Activated naive CD8-positive, alpha-beta T cell treated with anti-CD3 and anti-CD28 coated beads, Interleukin-2, amount 10 ng/mL, durations not matched to agents 7 days and 5 days (primary cell): ENCODE measurements around the gene SQSTM1. TPM values are rescaled to one million over a fixed set of nuclear protein-coding genes. Genes with fewer than 3 reads are reported as not detected.
"Not testable (repeated sequence)": the region's sequence is repeated elsewhere in the genome, so short reads cannot be mapped to it uniquely, and the experiment has no call there.

ENCODE experiments used
- ATAC-seq: fragments of 150-1000 bp; cut with Tn5 transposase; one replicate; pipeline ENCODE4 v1.10.0; 2021; ENCODE audit warnings: low read depth, moderate library complexity
- POLR2A ChIA-PET: fragments of 350-600 bp; sonication (Branson Sonifier 250); formaldehyde crosslinking; loops from one replicate; lab custom pipeline; 2021; ENCODE audit warnings: antibody characterized with exemption; lab: Charles Lee
- DNase-seq: peaks from one replicate; pipeline ENCODE4 v3.0.0; 2021
- H3K27ac Mint-ChIP-seq: one replicate; pipeline ENCODE4 v1.8.0; 2022; ENCODE audit warnings: mild to moderate bottlenecking, mixed read lengths
- H3K27me3 Mint-ChIP-seq: one replicate; pipeline ENCODE4 v1.8.0; 2022; ENCODE audit warnings: mild to moderate bottlenecking, moderate library complexity, mixed read lengths
- H3K36me3 Mint-ChIP-seq: one replicate; pipeline ENCODE4 v1.8.0; 2021; ENCODE audit warnings: mild to moderate bottlenecking, mixed read lengths
- H3K4me1 Mint-ChIP-seq: one replicate; pipeline ENCODE4 v1.8.0; 2021; ENCODE audit warnings: mixed read lengths
- H3K4me3 Mint-ChIP-seq: one replicate; pipeline ENCODE4 v1.8.0; 2022; ENCODE audit warnings: mild to moderate bottlenecking, moderate library complexity, mixed read lengths
- H3K9me3 Mint-ChIP-seq: one replicate; pipeline ENCODE4 v1.8.0; 2021; ENCODE audit warnings: mixed read lengths
- total RNA-seq, 2 experiments: library from RNA; stranded (reverse); gene quantifications; one replicate each; pipeline ENCODE4 v1.2.3, GENCODE V29; 2021

Gene SQSTM1
- total RNA-seq, 2 experiments from 2014 or later, result 196 to 216 TPM

DNA sequence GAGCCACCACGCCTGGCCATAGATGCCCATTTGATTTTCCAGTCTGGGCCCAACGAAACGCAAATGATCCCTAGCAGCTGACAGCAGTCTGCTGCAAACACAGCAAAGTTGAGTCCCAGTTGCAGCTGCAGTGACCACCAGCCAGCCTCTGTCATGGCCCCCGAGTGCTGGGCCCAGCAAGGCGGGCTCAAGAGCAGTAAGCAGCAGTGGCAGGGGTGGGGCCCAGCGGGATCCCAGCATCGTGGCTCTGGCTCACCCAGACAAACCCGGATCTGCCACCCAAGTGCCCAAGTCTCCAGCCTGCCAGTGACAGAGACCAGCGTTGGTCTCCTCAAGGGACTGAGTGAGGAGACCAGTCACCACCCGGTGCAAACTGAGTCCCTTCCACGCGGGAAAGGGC lies 33.8 kb upstream of the SQSTM1 start:
- POLR2A ChIA-PET, result no interaction called here
- Mint-ChIP-seq H3K36me3 (no peaks in the 10 kb centered on the region), H3K27me3 (no peaks in the 10 kb centered on the region), H3K27ac (no peak overlapping the region), H3K4me1 (peaks cover 2% of the 10 kb centered on the region), H3K4me3 (no peak overlapping the region), H3K9me3 (peaks cover 2% of the 10 kb centered on the region)
- DNase-seq, result no peak
- no peak for ATAC-seq

DNA sequence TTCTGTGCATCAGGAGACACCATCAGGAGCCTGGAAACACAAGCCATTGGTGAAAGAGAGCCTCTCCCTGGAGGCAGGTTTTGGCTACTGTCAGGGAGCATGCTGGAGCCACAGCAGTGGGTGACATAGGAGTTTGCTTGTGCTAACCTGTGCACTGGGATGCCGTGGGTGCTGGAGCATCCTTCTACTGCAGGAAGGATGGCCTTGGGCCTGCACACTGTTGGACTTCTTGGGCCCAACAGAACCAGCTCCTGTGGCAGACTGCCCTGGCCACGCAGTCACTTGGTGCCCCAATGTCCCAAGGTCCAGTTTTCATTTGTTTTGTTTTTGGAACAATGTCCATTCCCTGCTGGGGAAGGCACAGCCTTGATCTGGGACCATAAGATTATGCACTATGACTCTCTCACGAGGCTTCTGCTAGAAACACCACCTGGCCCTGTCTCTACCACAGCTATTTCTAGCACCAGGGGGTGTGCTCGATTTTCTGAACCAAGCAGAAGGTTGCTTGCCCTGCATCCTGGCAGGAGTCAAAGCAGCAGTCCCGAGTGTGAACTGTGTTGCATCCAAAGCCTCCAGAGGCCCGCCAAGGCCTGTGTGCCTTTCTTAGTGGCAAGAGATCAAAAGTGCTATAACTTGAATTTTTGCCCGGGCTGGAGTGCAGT lies 32.4 kb upstream of the SQSTM1 start:
- Mint-ChIP-seq H3K4me1 (peaks cover 8% of the 10 kb centered on the region), H3K27me3 (no peaks in the 10 kb centered on the region), H3K9me3 (peaks cover 2% of the 10 kb centered on the region), H3K4me3 (no peak overlapping the region), H3K27ac (no peak overlapping the region), H3K36me3 (no peaks in the 10 kb centered on the region)
- POLR2A ChIA-PET, result no interaction called here
- no peak for DNase-seq
- no peak for ATAC-seq

DNA sequence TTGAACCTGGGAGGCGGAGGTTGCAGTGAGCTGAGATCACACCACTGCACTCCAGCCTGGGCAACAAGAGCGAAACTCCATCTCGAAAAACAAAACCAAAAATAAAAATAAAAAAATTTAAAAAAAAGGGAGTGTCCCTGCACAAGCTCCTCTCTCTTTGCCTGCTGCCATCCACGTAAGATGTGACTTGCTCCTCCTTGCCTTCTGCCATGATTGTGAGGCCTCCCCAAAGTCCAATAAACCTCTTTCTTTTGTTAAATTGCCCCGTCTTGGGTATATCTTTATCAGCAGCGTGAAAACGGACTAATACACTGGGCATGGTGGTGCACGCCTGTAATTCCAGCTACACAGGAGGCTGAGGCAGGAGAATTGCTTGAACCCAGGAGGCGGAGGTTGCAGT lies 31.4 kb upstream of the SQSTM1 start:
- H3K4me3 Mint-ChIP-seq, H3K9me3 Mint-ChIP-seq, H3K36me3 Mint-ChIP-seq, POLR2A ChIA-PET, ATAC-seq, H3K27ac Mint-ChIP-seq, H3K27me3 Mint-ChIP-seq, DNase-seq: not testable (repeated sequence)
- peaks cover 17% of the 10 kb centered on the region for H3K4me1 Mint-ChIP-seq

DNA sequence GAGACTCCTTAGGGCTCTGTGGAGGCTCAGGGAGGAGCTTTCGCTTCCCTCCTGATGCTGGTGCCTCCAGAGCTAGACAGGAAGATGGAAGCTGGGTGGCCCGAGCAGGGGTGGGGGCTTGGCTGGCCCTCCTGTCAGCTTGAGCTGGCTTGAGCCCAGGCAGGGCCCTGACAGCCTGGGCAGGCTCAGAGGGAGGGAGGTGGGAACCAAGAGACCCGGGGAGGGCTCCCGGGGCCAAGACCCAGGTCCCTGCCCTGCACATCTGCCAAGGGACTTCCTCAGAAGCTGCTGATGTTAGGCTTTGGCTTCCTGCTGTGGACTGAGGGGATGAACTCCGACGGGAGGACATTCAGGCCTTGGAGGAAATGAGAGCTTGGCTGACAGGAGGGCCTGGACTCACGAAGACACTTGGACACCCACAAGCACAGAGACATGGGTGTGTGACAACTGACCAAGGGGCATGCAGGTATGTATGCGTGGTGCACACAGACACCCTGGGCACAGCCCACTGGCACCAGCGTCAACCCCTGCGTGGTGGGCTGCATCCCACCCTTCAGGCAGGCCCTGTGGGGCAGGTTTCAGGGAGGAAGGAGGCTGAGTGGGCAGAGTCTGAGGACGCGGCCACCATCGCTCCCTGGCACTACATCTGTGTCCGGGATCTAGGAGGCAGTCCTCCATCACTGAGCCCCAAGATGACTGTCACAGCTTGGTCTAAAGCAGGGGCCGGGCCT lies 28.7 kb upstream of the SQSTM1 start:
- H3K9me3 Mint-ChIP-seq, result peaks cover 2% of the 10 kb centered on the region
- peak; percentile 36 for DNase-seq
- H3K4me1 Mint-ChIP-seq, result peaks cover 23% of the 10 kb centered on the region
- H3K27ac Mint-ChIP-seq, result no peak overlapping the region
- no peaks in the 10 kb centered on the region for H3K27me3 Mint-ChIP-seq
- ATAC-seq, result no peak
- POLR2A ChIA-PET, result interaction anchor here (0.7 to 1.4 kb wide), 3 partner anchors 29 to 114 kb away, joined by 3 read pairs; partner anchors contain the start of gene SQSTM1
- peaks cover 3% of the 10 kb centered on the region for H3K36me3 Mint-ChIP-seq
- H3K4me3 Mint-ChIP-seq, result no peak overlapping the region

DNA sequence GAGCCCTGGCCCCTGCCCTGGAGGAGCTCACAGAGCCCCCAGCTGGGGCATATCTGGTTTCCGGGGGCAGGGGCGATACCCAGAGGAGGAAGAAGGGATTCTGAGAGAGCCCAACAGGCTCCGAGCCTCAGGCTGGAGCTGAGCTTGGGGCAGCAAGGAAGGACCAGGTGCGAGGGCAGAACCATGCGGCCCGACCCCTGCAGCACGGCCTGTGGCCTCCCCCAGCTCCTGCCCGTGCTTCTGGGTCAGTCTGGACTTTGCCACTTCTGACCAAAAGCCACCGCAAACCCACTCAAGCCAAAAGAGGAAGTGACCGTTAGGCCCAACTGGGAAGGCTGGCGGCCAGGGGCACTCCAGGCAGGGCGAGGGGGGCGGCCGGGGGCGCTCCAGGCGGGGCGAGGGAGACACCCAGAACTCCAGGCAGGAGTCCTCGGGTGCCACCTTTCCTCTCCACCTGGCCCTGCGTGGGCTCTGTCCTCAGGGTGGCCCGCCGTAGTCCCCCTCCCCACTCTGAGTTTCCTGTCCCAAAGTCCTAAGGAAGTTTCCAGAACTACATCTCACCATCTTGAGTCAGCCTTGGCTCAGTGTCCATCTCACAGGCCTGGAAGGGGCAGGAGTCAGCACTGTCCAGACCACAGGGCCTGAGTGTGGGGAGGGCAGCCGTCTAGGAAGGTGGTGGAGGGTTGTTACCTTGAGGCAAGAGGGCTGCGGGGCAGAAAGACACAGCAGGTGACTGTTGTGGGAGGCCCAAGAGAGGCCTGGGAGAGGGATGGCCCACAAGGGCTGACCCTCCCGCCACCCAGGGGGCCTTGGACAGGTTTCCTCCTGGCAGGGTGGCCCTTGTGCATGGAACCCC lies 27.9 kb upstream of the SQSTM1 start:
- POLR2A ChIA-PET, result interaction anchor here (0.9 to 3.4 kb wide), 4 partner anchors 13 to 115 kb away, joined by 3 to 13 read pairs (median 3); partner anchors contain the start of gene SQSTM1
- peak overlapping the region; percentile 55 for H3K4me3 Mint-ChIP-seq
- peak overlapping the region; percentile 63 for H3K27ac Mint-ChIP-seq
- ATAC-seq, result no peak
- peaks cover 23% of the 10 kb centered on the region for H3K4me1 Mint-ChIP-seq
- H3K36me3 Mint-ChIP-seq, result peaks cover 4% of the 10 kb centered on the region
- H3K27me3 Mint-ChIP-seq, result no peaks in the 10 kb centered on the region
- H3K9me3 Mint-ChIP-seq, result peaks cover 2% of the 10 kb centered on the region
- DNase-seq, result no peak

DNA sequence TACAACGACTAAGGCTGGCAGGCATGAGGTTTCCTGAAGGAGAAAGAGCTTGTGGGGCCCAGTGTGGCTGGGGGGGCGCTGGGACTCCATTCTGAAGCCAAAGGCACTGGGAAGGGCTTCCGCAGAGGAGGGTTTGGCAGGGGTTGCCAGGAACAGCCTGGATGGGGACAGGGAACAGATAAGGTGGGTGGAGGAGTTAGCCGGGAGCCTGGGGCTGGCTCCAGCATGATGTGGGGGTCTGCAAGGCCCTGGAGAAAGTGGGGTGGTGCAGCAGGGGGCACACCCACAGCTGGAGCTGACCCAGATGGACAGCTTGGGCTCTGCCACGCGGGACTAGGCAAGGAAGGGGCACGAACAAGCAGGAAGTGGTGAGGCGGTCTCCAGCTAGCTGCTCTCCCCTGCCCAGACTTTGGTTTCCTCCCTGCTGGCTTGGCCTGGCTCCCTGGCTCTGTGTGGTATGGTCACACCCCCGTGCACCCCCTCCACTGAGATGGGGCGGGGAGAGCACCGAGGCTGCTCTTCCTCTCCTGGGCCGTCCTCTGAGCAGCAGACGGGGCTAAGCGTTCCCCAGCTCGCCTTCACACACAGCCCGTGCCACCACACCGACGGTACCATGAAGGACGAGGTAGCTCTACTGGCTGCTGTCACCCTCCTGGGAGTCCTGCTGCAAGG lies 27.1 kb upstream of the SQSTM1 start, which contains the start of gene LTC4S:
TSS of gene LTC4S (plus strand) at position 519 of the 672 bp plus-strand sequence. CDS start at position 614, 95 bp downstream.
- H3K27me3 Mint-ChIP-seq, result no peaks in the 10 kb centered on the region

DNA sequence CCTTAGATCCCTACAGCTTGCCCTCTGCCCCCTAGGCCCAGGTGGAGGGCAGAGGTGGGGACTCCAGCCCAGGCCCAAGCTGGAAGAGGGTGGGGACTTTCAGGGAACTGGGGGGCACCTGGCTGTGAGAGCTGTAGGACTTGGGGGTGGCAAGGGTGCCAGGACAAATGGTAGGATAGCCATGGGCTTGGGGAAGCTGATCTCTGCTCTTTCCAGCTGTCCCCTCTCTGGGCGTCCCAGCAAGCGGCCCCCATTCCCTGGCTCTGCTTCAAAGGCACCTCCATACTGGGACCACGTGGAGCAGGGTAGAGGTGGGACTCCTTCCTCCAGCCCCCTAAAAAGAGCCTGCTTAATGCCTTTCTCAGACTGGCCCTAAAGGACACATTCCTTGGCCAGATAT lies 26.5 kb upstream of the SQSTM1 start:
- DNase-seq (no peak), ATAC-seq (no peak)
- no peaks in the 10 kb centered on the region for H3K27me3 Mint-ChIP-seq
- peak overlapping the region; percentile 61 for H3K4me3 Mint-ChIP-seq
- H3K9me3 Mint-ChIP-seq, result peaks cover 2% of the 10 kb centered on the region
- H3K4me1 Mint-ChIP-seq, result peaks cover 23% of the 10 kb centered on the region
- H3K27ac Mint-ChIP-seq, result peak overlapping the region; percentile 63
- POLR2A ChIA-PET, result interaction anchor here (0.9 to 3.4 kb wide), 7 partner anchors 10 to 62 kb away, joined by 3 to 13 read pairs (median 3); partner anchors contain the start of genes MAML1 and SQSTM1
- peaks cover 4% of the 10 kb centered on the region for H3K36me3 Mint-ChIP-seq

More for the DNA sequence above, 27.1 kb upstream of the SQSTM1 start, which contains the start of gene LTC4S:
- peak within 1 kb of the TSS; percentile 63 for H3K27ac Mint-ChIP-seq
- peak within 1 kb of the TSS; percentile 61 for H3K4me3 Mint-ChIP-seq
- H3K36me3 Mint-ChIP-seq, result peaks cover 4% of the 10 kb centered on the region
- peaks cover 2% of the 10 kb centered on the region for H3K9me3 Mint-ChIP-seq
- peaks cover 23% of the 10 kb centered on the region for H3K4me1 Mint-ChIP-seq
- DNase-seq, result peak; percentile 69
- POLR2A ChIA-PET, result interaction anchor here (0.9 to 3.4 kb wide), 3 partner anchors 12 to 61 kb away, joined by 3 to 13 read pairs (median 3); partner anchors contain the start of gene MAML1
- peak; percentile 68 for ATAC-seq

DNA sequence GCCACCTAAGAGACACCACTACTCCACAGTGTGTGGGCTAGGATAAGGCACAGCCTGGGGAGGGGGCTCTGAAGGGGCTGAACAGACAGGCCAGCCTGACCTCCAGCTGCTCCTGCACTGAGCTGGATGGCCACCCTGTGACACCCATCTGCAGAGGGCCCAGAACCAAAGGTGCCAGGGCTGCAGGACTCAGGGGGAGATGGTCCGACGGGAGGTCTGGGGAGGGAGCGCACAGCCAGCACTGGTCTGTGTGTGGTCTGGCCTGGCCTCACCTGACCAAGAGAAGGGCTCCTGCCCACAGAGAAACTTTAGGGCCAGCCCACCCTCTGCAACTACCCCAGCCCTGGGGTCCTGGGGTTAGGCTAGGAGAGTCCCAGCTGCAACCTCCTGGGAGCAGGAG lies 26.1 kb upstream of the SQSTM1 start:
- Mint-ChIP-seq H3K27me3 (no peaks in the 10 kb centered on the region), H3K36me3 (peaks cover 5% of the 10 kb centered on the region), H3K4me1 (peaks cover 23% of the 10 kb centered on the region), H3K9me3 (no peaks in the 10 kb centered on the region), H3K27ac (peak overlapping the region; percentile 30), H3K4me3 (peak overlapping the region; percentile 61)
- POLR2A ChIA-PET, result interaction anchor here (1.1 to 3.4 kb wide), 6 partner anchors 9 to 62 kb away, joined by 3 to 13 read pairs (median 3); partner anchors contain the start of genes MAML1 and SQSTM1
- DNase-seq, result no peak
- ATAC-seq, result no peak

DNA sequence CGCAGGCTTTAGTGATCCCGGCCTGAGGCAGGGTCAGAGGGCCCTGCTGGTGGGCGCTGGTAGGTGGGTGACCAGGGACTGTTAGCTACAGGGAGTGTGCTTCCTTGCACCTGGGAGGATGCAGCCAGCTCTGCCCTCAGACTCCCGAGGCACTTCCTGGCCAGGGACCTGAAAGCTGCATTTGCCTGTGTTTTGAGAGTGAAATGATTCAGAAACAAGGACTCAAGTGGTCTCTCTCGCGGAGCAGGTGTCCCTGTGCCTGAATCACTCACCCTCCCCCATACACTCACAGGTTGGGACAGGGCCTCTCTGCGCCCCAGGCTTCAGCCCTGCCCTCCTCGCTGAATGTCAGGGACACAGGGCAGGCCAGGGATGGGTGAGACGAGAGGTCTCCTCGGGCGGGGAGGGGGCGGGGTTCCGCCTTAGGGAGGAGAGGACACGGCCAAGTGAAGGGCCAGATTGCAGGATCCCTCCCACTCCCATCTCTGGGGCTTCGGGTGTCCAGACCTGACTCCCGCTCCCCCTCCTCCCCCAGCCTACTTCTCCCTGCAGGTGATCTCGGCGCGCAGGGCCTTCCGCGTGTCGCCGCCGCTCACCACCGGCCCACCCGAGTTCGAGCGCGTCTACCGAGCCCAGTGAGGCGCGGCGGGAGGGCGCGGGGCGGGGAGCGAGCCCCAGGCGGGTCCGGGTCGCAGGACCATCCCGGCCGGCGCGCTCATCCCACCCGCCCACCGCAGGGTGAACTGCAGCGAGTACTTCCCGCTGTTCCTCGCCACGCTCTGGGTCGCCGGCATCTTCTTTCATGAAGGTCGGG lies 25.4 kb upstream of the SQSTM1 start:
- POLR2A ChIA-PET, result interaction anchor here (0.6 to 3.4 kb wide), 7 partner anchors 9 to 1560 kb away, joined by 3 to 13 read pairs (median 3); partner anchors contain the start of gene SQSTM1
- Mint-ChIP-seq H3K9me3 (no peaks in the 10 kb centered on the region), H3K4me3 (peak overlapping the region; percentile 61), H3K27ac (no peak overlapping the region), H3K27me3 (no peaks in the 10 kb centered on the region), H3K36me3 (peaks cover 5% of the 10 kb centered on the region), H3K4me1 (peaks cover 23% of the 10 kb centered on the region)
- peak; percentile 44 for DNase-seq
- ATAC-seq, result no peak

DNA sequence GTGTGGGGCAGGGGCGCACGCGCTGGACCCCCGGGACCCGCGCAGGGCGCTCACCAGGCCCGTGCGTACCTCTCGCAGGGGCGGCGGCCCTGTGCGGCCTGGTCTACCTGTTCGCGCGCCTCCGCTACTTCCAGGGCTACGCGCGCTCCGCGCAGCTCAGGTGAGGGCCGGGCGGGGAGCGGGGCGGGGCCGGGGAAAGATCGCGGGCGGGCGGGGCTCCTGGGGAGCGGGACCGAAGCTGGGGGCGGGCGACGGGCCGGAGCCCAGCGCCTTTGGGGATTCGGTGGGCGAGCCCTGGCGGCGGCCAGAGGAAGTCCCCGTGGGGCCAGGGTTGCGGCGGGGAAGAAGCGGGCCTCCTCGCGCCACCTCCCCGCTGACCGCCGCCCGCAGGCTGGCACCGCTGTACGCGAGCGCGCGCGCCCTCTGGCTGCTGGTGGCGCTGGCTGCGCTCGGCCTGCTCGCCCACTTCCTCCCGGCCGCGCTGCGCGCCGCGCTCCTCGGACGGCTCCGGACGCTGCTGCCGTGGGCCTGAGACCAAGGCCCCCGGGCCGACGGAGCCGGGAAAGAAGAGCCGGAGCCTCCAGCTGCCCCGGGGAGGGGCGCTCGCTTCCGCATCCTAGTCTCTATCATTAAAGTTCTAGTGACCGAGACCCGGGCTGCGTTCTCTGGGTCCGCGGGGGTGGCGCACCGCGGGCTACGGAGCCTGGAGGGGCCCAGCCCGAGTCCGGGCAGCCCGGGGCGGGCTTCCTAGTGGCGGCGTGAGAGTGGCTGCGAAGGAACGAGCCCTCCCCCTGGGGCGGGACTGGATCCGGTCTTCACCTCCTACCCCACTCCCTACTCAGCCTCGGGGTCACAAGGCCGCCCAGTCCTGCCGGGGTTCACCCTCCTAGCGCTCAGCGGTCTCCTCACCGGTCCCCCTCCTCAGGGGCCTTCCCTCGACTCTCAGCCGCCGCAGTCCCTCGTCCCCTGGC lies 24.6 kb upstream of the SQSTM1 start:
- DNase-seq, result peak; percentile 86
- POLR2A ChIA-PET, result interaction anchor here (0.8 to 3.4 kb wide), 3 partner anchors 9 to 1561 kb away, joined by 3 to 13 read pairs (median 9); partner anchors contain the start of gene SQSTM1
- no peaks in the 10 kb centered on the region for H3K9me3 Mint-ChIP-seq
- peak overlapping the region; percentile 60 for H3K27ac Mint-ChIP-seq
- no peaks in the 10 kb centered on the region for H3K27me3 Mint-ChIP-seq
- peaks cover 23% of the 10 kb centered on the region for H3K4me1 Mint-ChIP-seq
- peak; percentile 65 for ATAC-seq
- peaks cover 5% of the 10 kb centered on the region for H3K36me3 Mint-ChIP-seq
- peak overlapping the region; percentile 47 for H3K4me3 Mint-ChIP-seq
